H1 (cell line): Measurements from ENCODE around the gene LGALS4. TPM values are rescaled to one million over a fixed set of nuclear protein-coding genes. Genes with fewer than 3 reads are reported as not detected.

Source experiments
- CTCF ChIA-PET: fragments of 300-600 bp; sonication (Branson Sonifier 250); formaldehyde crosslinking; loops from one replicate; lab custom pipeline; 2021; ENCODE audit not compliant: partially characterized antibody; lab: Charles Lee
- POLR2A ChIA-PET: fragments of 300-600 bp; sonication (Branson Sonifier 250); formaldehyde crosslinking; loops from one replicate; lab custom pipeline; 2021; ENCODE audit warnings: inconsistent platforms; ENCODE audit not compliant: partially characterized antibody; lab: Charles Lee
- DNase-seq, 2 experiments: peaks; one replicate each; pipeline versions ENCODE4 v3.0.0 to v3.0.0-alpha.2; 2010 to 2022; ENCODE audit warnings: low spot score in 2 of 2, low read depth in 1 of 2, mixed read lengths in 1 of 2
- FAIRE-seq: peaks from 2 replicates; lab custom pipeline; 2011; peaks lifted over from hg19 to GRCh38; lab: Jason Lieb, UNC
- H2AFZ ChIP-seq: 2 replicates; pipeline ENCODE4 v1.8.1; 2012; ENCODE audit warnings: low read length, inconsistent platforms
- H2AK5ac ChIP-seq: 2 replicates; pipeline ENCODE4 v1.6.1; 2013; ENCODE audit warnings: low read depth, low read length
- H2BK120ac ChIP-seq: replicated peaks from 2 replicates; pipeline ENCODE3; 2013; ENCODE audit warnings: low read depth, low read length, inconsistent platforms
- H2BK12ac ChIP-seq: 2 replicates; pipeline ENCODE4 v1.6.1; 2013; ENCODE audit warnings: low read depth, low read length
- H2BK15ac ChIP-seq: 2 replicates; pipeline ENCODE4 v1.6.1; 2013; ENCODE audit warnings: low read length
- H2BK20ac ChIP-seq: 2 replicates; pipeline ENCODE4 v1.6.1; 2013; ENCODE audit warnings: low read length
- H2BK5ac ChIP-seq: 2 replicates; pipeline ENCODE4 v1.6.1; 2013; ENCODE audit warnings: low read depth, low read length
- H3K14ac ChIP-seq: 2 replicates; pipeline ENCODE4 v1.6.1; 2013; ENCODE audit warnings: inconsistent platforms; ENCODE audit not compliant: insufficient read length
- H3K18ac ChIP-seq: 2 replicates; pipeline ENCODE4 v1.6.1; 2013; ENCODE audit warnings: low read length; ENCODE audit errors: extremely low read depth
- H3K23ac ChIP-seq: 2 replicates; pipeline ENCODE4 v1.6.1; 2013; ENCODE audit warnings: inconsistent platforms; ENCODE audit not compliant: insufficient read length
- H3K23me2 ChIP-seq: 2 replicates; pipeline ENCODE4 v1.6.1; 2013; ENCODE audit warnings: low read depth, low read length
- H3K27ac ChIP-seq: 2 replicates; pipeline ENCODE4 v1.6.1; 2011; ENCODE audit warnings: low read depth, low read length, inconsistent platforms
- H3K27me3 ChIP-seq, 4 experiments: replicated peaks in 1 of 4; 1 replicate in 1 of 4; 2 replicates in 3 of 4; pipeline versions ENCODE4 v1.6.1 to v1.8.1; 2011 to 2013; ENCODE audit warnings: low read length in 3 of 4, mild to moderate bottlenecking in 3 of 4, inconsistent platforms in 2 of 4, mixed read lengths in 2 of 4, moderate library complexity in 1 of 4; ENCODE audit not compliant: control insufficient read depth in 3 of 4, insufficient read depth in 3 of 4; ENCODE audit errors: extremely low read depth in 1 of 4
- H3K36me3 ChIP-seq, 4 experiments: 2 replicates each; pipeline versions ENCODE4 v1.6.1 to v1.8.1; 2011 to 2013; ENCODE audit warnings: mild to moderate bottlenecking in 4 of 4, low read length in 3 of 4, moderate library complexity in 2 of 4, control low read depth in 1 of 4, inconsistent platforms in 1 of 4; ENCODE audit not compliant: insufficient read depth in 4 of 4, control insufficient read depth in 2 of 4
- H3K4ac ChIP-seq: replicated peaks from 2 replicates; pipeline ENCODE3; 2013; ENCODE audit warnings: low read length, low read depth, mixed read lengths, inconsistent platforms; ENCODE audit not compliant: insufficient read length
- H3K4me1 ChIP-seq, 4 experiments: replicated peaks in 1 of 4; 1 replicate in 1 of 4; 2 replicates in 3 of 4; pipeline versions ENCODE4 v1.6.1 to v1.8.1; 2011 to 2013; ENCODE audit warnings: low read length in 3 of 4, inconsistent platforms in 2 of 4, mixed read lengths in 1 of 4; ENCODE audit not compliant: insufficient read depth in 4 of 4, control insufficient read depth in 3 of 4
- H3K4me2 ChIP-seq, 2 experiments: 2 replicates each; pipeline versions ENCODE4 v1.6.1 to v1.8.1; 2011 to 2013; ENCODE audit warnings: low read depth in 2 of 2, low read length in 2 of 2, control low read depth in 1 of 2, inconsistent platforms in 1 of 2, mild to moderate bottlenecking in 1 of 2; ENCODE audit not compliant: insufficient read depth in 1 of 2
- H3K4me3 ChIP-seq, 4 experiments: fragments of 200-600, 300-600 bp in 1 of 4; sonication (generic), shearing (Covaris generic), sonication (Bioruptor Twin) in 1 of 4; 2 replicates each; pipeline versions ENCODE4 v1.5.1 to v1.8.1; 2011 to 2016; ENCODE audit warnings: low read length in 4 of 4, low read depth in 3 of 4, control low read depth in 2 of 4, inconsistent platforms in 2 of 4, mild to moderate bottlenecking in 2 of 4, mixed read lengths in 1 of 4, moderate library complexity in 1 of 4; ENCODE audit not compliant: insufficient read depth in 2 of 4; ENCODE audit errors: extremely low read depth in 1 of 4
- H3K56ac ChIP-seq: replicated peaks from 2 replicates; pipeline ENCODE3; 2013; ENCODE audit warnings: low read depth, mild to moderate bottlenecking, mixed read lengths, low read length, inconsistent platforms; ENCODE audit not compliant: insufficient read length
- H3K79me1 ChIP-seq: 2 replicates; pipeline ENCODE4 v1.6.1; 2013; ENCODE audit warnings: low read depth, low read length, control low read depth
- H3K79me2 ChIP-seq, 2 experiments: 2 replicates each; pipeline versions ENCODE4 v1.6.1 to v1.8.1; 2012 to 2013; ENCODE audit warnings: low read length in 2 of 2, mild to moderate bottlenecking in 2 of 2, inconsistent platforms in 1 of 2; ENCODE audit not compliant: insufficient read depth in 2 of 2, control insufficient read depth in 1 of 2
- H3K9ac ChIP-seq, 4 experiments: replicated peaks in 1 of 4; 1 replicate in 1 of 4; 2 replicates in 3 of 4; pipeline versions ENCODE4 v1.6.1 to v1.8.1; 2011 to 2013; ENCODE audit warnings: low read depth in 3 of 4, low read length in 3 of 4, control low read depth in 2 of 4, mild to moderate bottlenecking in 2 of 4, moderate library complexity in 2 of 4, inconsistent platforms in 1 of 4; ENCODE audit errors: extremely low read depth in 1 of 4
- H3K9me3 ChIP-seq, 2 experiments: 2 replicates each; pipeline versions ENCODE4 v1.6.1 to v1.8.1; 2012 to 2013; ENCODE audit warnings: mild to moderate bottlenecking in 2 of 2, moderate library complexity in 2 of 2, control low read depth in 1 of 2, inconsistent platforms in 1 of 2, low read depth in 1 of 2, low read length in 1 of 2, mixed read lengths in 1 of 2; ENCODE audit not compliant: insufficient read depth in 2 of 2
- H4K20me1 ChIP-seq, 2 experiments: replicated peaks in 1 of 2; 2 replicates each; pipeline versions ENCODE3 to v1.8.1; 2011 to 2013; ENCODE audit warnings: inconsistent platforms in 2 of 2, low read length in 2 of 2, mild to moderate bottlenecking in 1 of 2; ENCODE audit not compliant: insufficient read depth in 2 of 2, control insufficient read depth in 1 of 2
- H4K5ac ChIP-seq: 2 replicates; pipeline ENCODE4 v1.6.1; 2013; ENCODE audit warnings: low read length, low read depth, mixed read lengths, inconsistent platforms; ENCODE audit not compliant: insufficient read length
- H4K8ac ChIP-seq: 2 replicates; pipeline ENCODE4 v1.8.0; 2013; ENCODE audit warnings: mild to moderate bottlenecking, moderate library complexity, low read length, inconsistent platforms; ENCODE audit not compliant: insufficient read depth; ENCODE audit errors: extremely low read depth
- H4K91ac ChIP-seq: replicated peaks from 2 replicates; pipeline ENCODE3; 2013; ENCODE audit warnings: low read length, mixed read lengths, inconsistent platforms; ENCODE audit not compliant: insufficient read length
- CHD1 ChIP-seq: IDR thresholded peaks from 2 replicates; pipeline ENCODE4 v1.6.1; 2012; ENCODE audit warnings: low read depth, low read length, improper control_type of control experiment
- JUN ChIP-seq: IDR thresholded peaks from 2 replicates; pipeline ENCODE4 v1.6.1; 2011; ENCODE audit warnings: low read depth, mild to moderate bottlenecking, improper control_type of control experiment, low read length
- WGBS, 2 experiments: shearing (Covaris generic) in 1 of 2; methylation state at CpG; one replicate each; pipeline versions ENCODE4 v1.1.6 to v1.1.7; 2013 to 2015; ENCODE audit warnings: low lambda C conversion rate in 2 of 2, mixed read lengths in 2 of 2, inconsistent platforms in 1 of 2, low coverage in 1 of 2, missing lambda C conversion rate in 1 of 2; ENCODE audit not compliant: insufficient replicate concordance in 2 of 2, insufficient coverage in 1 of 2, insufficient read length in 1 of 2; ENCODE audit errors: extremely low coverage in 1 of 2, missing lambda C conversion rate in 1 of 2; 5-methylcytosine and 5-hydroxymethylcytosine counted together
- polyA plus RNA-seq, 7 experiments: library from polyadenylated mRNA; depleted of rRNA in 3 of 7; stranded (reverse) in 5 of 7; unstranded in 2 of 7; fragments of >200 nt in 5 of 7; fragments of 200-250 nt in 2 of 7; gene quantifications; 1 replicate in 5 of 7; 2 replicates in 1 of 7; 4 replicates in 1 of 7; pipeline versions ENCODE4 v1.2.1 to v1.2.3, GENCODE V29; 2011 to 2013; ENCODE audit warnings: missing spikeins in 2 of 7, mixed read lengths in 2 of 7
- total RNA-seq: library from RNA; stranded (reverse); fragmentation: NEBNext Ultra II Directional; extraction: Animal tissue kit (Norgen Biotek cat#: 25700); gene quantifications from 2 replicates; pipeline ENCODE4 v1.2.1, GENCODE V29; 2021

LGALS4 gene
- total and polyA plus RNA-seq, 2 of the 8 experiments (the other 6 are each of a cell fraction or from before 2014, with no cell fraction given) = 0.32 to 0.37 TPM

- Histone ChIP-seq H3K9ac (no peak overlapping the region), H2AK5ac (no peak overlapping the region), H4K8ac (no peak overlapping the region), H2BK15ac (no peak overlapping the region), H3K27me3 (no peaks in the 10 kb centered on the region), H4K91ac (no peak overlapping the region), H2BK5ac (no peak overlapping the region), H3K23ac (no peak overlapping the region), H3K4ac (no peak overlapping the region), H2AFZ (no peak overlapping the region), H4K5ac (no peak overlapping the region), H3K56ac (no peak overlapping the region), H3K79me2 (no peaks in the 10 kb centered on the region), H3K36me3 (peaks cover 35 to 51% (median 41%) of the 10 kb centered on the region in 4 experiments), H2BK12ac (no peak overlapping the region), H3K18ac (no peak overlapping the region; the same call in 1 of the 2 replicates), H3K14ac (no peak overlapping the region), H3K4me2 (no peak overlapping the region), H2BK120ac (no peak overlapping the region), H3K9me3 (no peaks in the 10 kb centered on the region), H3K79me1 (0 out of 2 replicates have a peak, but pooled peaks cover 2% of the 10 kb centered on the region), H4K20me1 (peaks cover 8 to 18% of the 10 kb centered on the region in 2 experiments), H3K27ac (no peak overlapping the region), H2BK20ac (no peak overlapping the region), H3K23me2 (peaks cover 8% of the 10 kb centered on the region), H3K4me1 (peaks cover 0 to 6% (median 1%) of the 10 kb centered on the region in 4 experiments; a peak in 1 of 7 replicates), H3K4me3 (no peak overlapping the region)
- WGBS, 2 experiments = 92% methylated on average over 6 of the region's 6 CpGs; no CpG with 5 or more reads in 1 of the 2 experiments
- CTCF ChIA-PET = interaction anchor here (0.8 to 1.4 kb wide), 5 partner anchors 9 to 53 kb away, joined by 3 to 8 read pairs (median 4); no protein-coding TSS in a partner anchor
- FAIRE-seq (no peak), DNase-seq (no peak)
- POLR2A ChIA-PET = interaction anchor here (0.6 to 14.2 kb wide), 17 partner anchors 10 to 236 kb away, joined by 3 to 376 read pairs (median 5); partner anchors contain the start of gene HNRNPL
- TF ChIP-seq CHD1 (no peak), JUN (no peak)
Observed at GRCh38 chr19:38834590-38834989, 21.8 kb upstream of the LGALS4 start.
